Measurements from ENCODE around the gene C19orf53.
A peak's percentile ranks its signal among the peaks of the same experiment; 100 is the strongest.

Gene C19orf53

GRCh38 chr19:13774217-13775191, at the start of gene C19orf53:
Gene C19orf53, plus strand, starts transcription at chr19:13774456. Its CDS starts 22 bp downstream, at chr19:13774478.
- no peaks in the 10 kb centered on the region for H3K9me3 ChIP-seq (ENCODE audit: control insufficient read depth, low read length)
- H2AFZ ChIP-seq: peak within 1 kb of the TSS; percentile 82
- H3K9ac ChIP-seq: peak within 1 kb of the TSS; percentile 93
- H3K4me1 ChIP-seq: peaks cover 8% of the 10 kb centered on the region
- H3K4me2 ChIP-seq (ENCODE audit: low read length): peak within 1 kb of the TSS; percentile 86
- peak within 1 kb of the TSS; percentile 86 for H3K27ac ChIP-seq
- no peaks in the 10 kb centered on the region for H3K36me3 ChIP-seq (ENCODE audit: control insufficient read depth, insufficient read depth, low read length)
- H3K79me2 ChIP-seq: peaks cover 5% of the 10 kb centered on the region
- no peaks in the 10 kb centered on the region for H3K27me3 ChIP-seq (ENCODE audit: control insufficient read depth, insufficient read depth, low read length)
- TF ChIP-seq, protein P1, sequence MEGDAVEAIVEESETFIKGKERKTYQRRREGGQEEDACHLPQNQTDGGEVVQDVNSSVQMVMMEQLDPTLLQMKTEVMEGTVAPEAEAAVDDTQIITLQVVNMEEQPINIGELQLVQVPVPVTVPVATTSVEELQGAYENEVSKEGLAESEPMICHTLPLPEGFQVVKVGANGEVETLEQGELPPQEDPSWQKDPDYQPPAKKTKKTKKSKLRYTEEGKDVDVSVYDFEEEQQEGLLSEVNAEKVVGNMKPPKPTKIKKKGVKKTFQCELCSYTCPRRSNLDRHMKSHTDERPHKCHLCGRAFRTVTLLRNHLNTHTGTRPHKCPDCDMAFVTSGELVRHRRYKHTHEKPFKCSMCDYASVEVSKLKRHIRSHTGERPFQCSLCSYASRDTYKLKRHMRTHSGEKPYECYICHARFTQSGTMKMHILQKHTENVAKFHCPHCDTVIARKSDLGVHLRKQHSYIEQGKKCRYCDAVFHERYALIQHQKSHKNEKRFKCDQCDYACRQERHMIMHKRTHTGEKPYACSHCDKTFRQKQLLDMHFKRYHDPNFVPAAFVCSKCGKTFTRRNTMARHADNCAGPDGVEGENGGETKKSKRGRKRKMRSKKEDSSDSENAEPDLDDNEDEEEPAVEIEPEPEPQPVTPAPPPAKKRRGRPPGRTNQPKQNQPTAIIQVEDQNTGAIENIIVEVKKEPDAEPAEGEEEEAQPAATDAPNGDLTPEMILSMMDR (IDR thresholded peaks at IDR 0.05): no peak
- peak within 1 kb of the TSS; percentile 84 for H3K4me3 ChIP-seq (ENCODE audit: low read depth, low read length)

DNA sequence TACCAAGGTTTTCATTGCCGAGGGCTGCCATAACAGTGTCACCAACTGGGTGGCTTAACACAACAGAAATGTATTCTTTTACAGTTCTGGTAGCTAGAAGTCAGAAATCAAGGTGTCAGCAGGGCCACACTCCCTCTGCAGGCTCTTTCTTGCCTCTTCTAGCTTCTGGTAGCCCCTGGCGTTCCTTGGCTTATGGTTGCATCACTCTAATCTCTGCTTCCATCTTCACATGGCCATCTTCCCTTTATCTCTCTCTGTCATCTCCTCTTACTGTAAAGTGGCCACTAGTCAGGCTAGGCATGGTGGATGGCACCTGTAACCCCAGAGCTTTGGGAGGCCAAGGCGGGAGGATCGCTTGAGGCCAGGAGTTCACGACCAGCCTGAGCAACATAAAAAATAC, 47.9 kb upstream of the C19orf53 start:
- no peaks in the 10 kb centered on the region for H3K79me2 ChIP-seq
- no peaks in the 10 kb centered on the region for H3K36me3 ChIP-seq (ENCODE audit: control insufficient read depth, insufficient read depth, low read length)
- no peak overlapping the region for H3K4me3 ChIP-seq (ENCODE audit: low read depth, low read length)

GRCh38 chr19:13727798-13728197, 46.5 kb upstream of the C19orf53 start:
- Histone ChIP-seq H3K9me3 (ENCODE audit: control insufficient read depth, low read length) (no peaks in the 10 kb centered on the region), H3K27me3 (ENCODE audit: control insufficient read depth, insufficient read depth, low read length) (no peaks in the 10 kb centered on the region), H3K4me3 (ENCODE audit: low read depth, low read length) (no peak overlapping the region), H3K4me2 (ENCODE audit: low read length) (no peak overlapping the region), H3K4me1 (peaks cover 6% of the 10 kb centered on the region), H3K36me3 (ENCODE audit: control insufficient read depth, insufficient read depth, low read length) (no peaks in the 10 kb centered on the region), H3K9ac (no peak overlapping the region), H3K79me2 (no peaks in the 10 kb centered on the region), H2AFZ (no peak overlapping the region), H3K27ac (no peak overlapping the region)
- TF ChIP-seq, protein P1 (IDR thresholded peaks at IDR 0.05): no peak

More for the DNA sequence above, 47.9 kb upstream of the C19orf53 start:
- no peaks in the 10 kb centered on the region for H3K9me3 ChIP-seq (ENCODE audit: control insufficient read depth, low read length)
- H3K9ac ChIP-seq: no peak overlapping the region
- TF ChIP-seq, protein P1 (IDR thresholded peaks at IDR 0.05): no peak
- no peaks in the 10 kb centered on the region for H3K27me3 ChIP-seq (ENCODE audit: control insufficient read depth, insufficient read depth, low read length)
- H3K27ac ChIP-seq: no peak overlapping the region
- H3K4me2 ChIP-seq (ENCODE audit: low read length): no peak overlapping the region
- H3K4me1 ChIP-seq: no peaks in the 10 kb centered on the region
- no peak overlapping the region for H2AFZ ChIP-seq

GRCh38 chr19:13729859-13730258, 44.4 kb upstream of the C19orf53 start:
- H2AFZ ChIP-seq: peak overlapping the region; percentile 7
- H3K79me2 ChIP-seq: no peaks in the 10 kb centered on the region
- H3K36me3 ChIP-seq (ENCODE audit: control insufficient read depth, insufficient read depth, low read length): no peaks in the 10 kb centered on the region
- TF ChIP-seq, protein P1 (IDR thresholded peaks at IDR 0.05): no peak
- H3K4me3 ChIP-seq (ENCODE audit: low read depth, low read length): no peak overlapping the region
- H3K4me1 ChIP-seq: peaks cover 6% of the 10 kb centered on the region
- no peak overlapping the region for H3K27ac ChIP-seq
- no peaks in the 10 kb centered on the region for H3K27me3 ChIP-seq (ENCODE audit: control insufficient read depth, insufficient read depth, low read length)
- no peaks in the 10 kb centered on the region for H3K9me3 ChIP-seq (ENCODE audit: control insufficient read depth, low read length)
- no peak overlapping the region for H3K4me2 ChIP-seq (ENCODE audit: low read length)
- H3K9ac ChIP-seq: no peak overlapping the region

Measured in parathyroid adenoma (tissue), 2 donors.